ENCODE measurements around the gene PI16.
"Not testable (repeated sequence)": the region's sequence is repeated elsewhere in the genome, so short reads cannot be mapped to it uniquely, and the experiment has no call there.

Gene PI16

DNA sequence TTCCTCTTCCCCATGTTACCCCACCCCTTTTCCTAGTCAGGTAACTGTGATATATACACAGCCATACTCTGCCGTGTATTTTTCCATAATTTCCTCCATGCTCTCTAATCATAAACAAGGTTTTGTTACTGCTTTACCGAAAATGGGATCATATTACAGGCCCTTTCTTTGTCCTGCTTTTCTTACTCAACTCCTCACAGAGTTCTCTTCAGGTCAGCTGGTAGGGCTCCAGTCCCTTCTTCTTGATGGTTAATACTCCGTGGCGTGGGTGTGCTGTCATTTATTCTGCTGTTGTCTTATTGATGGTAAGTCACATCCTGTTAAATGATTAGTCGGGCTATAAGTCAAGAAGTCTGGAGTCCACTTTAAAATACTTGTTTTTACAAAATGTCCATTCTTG is 24.9 kb upstream of the PI16 start:
- DNase-seq: no peak

- no peak for DNase-seq
These were observed 24.1 kb upstream of the PI16 start for GRCh38 chr6:36930483-36930882.

DNA sequence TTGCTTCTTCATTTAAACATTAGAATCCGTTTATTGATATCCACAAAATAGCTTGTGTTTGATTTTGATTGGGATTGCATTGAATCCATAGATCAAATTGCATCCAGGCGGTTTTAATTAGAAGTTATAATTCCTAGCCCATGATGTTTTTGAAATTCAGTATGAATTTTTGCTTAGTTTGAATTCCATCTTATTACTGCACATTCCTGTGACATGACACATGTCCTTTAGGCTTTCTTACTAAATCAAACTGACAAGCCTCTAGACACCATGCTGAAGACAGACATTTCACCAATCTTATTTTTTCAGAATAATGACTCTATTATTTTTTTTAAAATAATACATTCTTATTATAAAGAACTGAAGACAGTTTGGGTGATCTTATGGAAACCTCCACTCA is 21.4 kb upstream of the PI16 start:
- DNase-seq: no peak

DNA sequence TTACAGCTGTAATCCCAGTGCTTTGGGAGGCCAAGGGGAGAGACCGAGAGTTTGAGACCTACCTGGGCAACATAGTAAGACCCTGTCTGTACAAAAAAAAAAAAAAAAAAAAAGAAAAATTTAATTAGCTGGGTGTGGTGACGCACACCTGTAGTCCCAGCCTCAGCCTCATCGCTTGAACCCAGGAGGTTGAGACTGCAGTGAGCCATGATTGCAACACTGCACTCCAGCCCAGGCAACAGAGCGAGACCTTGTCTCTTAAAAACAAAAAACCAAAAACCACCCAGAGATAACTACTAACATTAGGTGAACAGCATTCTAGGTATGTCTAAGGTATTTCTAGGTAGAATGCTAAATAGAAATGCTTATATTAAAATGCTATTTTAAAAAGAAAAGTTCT is 21.0 kb upstream of the PI16 start:
- no peak for DNase-seq

DNA sequence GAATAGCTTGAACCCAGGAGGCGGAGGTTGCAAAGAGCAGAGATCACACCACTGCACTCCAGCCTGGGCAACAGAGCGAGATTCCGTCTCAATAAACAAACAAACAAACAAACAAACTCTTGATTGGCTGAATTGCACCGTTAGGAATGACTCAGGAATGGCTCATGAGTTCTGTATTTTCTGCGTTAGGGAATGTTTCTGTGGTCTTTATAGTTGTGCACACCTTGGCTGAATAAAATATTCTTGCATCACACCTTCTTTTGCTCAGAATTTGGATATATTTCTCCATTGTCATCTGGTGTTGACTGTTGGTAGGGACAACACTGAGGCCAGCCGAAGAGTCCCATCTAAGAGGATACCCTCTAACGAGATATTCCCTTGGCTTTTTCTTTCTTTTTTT is 19.6 kb upstream of the PI16 start:
- no peak for DNase-seq

- no peak for DNase-seq
These were observed 17.7 kb upstream of the PI16 start for GRCh38 chr6:36936824-36937223.

- DNase-seq: no peak
These were observed 16.6 kb upstream of the PI16 start for GRCh38 chr6:36937896-36938295.

DNA sequence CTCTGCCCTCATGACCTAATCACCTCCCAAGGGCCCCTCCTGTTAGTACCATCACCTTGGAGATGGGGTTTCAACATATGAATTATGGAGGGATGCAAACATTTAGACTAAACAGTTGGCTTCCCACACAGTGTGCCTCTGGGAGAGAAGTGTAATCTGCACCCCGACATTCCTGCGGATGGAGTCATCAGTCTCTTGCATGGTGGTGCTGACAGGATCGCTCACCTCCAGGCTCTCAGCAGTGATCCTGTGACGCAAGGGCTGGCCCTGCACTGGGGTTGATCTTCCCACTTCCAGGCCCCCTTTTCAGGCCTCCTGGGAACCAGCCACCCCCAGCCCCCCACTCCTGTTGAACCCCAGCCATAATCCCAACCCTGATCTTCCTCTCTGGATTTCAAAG is 16.0 kb upstream of the PI16 start:
- DNase-seq: no peak

- DNase-seq: not testable (repeated sequence)
These were observed 15.5 kb upstream of the PI16 start for GRCh38 chr6:36939005-36939404.

GRCh38 chr6:36940027-36940426 is 14.5 kb upstream of the PI16 start:
- DNase-seq: no peak

- not testable (repeated sequence) for DNase-seq
These were observed 13.0 kb upstream of the PI16 start for GRCh38 chr6:36941561-36941960.

- DNase-seq: not testable (repeated sequence)
These were observed 12.2 kb upstream of the PI16 start for GRCh38 chr6:36942329-36942728.

DNA sequence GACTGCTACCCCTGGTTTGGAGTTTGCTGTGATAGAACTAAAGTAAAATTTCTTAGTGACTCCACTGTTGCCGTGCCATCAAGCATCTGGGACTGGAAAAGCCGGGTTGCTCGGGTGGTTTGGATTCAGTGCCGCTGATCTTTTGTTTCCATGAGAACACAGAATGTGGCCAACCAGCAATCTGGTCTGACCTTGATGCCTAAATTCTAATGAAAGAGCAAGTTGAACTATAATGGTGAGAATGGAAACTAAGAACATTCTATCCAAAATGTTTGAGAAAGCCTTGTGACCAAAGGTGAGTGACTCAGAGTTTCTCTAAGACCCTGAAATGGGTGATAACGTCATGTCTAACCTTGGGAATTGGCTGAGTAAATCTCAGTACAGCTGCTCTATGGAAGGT is 9.9 kb upstream of the PI16 start:
- no peak for DNase-seq

DNA sequence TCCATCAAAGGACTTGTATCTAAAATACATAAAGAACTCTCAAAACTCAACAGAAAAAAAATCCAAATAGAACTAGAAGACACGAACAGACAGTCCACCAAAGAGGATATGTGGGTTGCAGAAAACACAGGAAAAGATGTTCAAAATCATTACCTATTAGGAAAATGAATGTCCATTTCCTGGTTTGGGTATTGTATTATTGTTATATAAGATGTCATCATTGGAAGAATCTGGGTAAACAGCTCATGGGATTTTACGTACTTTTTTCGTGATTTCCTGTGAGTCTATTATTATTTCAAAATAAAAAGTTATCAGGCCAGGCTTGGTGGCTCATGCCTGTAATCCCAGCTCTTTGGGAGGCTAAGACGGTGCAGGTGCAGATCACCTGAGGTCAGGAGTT is 9.2 kb upstream of the PI16 start:
- DNase-seq: no peak

DNA sequence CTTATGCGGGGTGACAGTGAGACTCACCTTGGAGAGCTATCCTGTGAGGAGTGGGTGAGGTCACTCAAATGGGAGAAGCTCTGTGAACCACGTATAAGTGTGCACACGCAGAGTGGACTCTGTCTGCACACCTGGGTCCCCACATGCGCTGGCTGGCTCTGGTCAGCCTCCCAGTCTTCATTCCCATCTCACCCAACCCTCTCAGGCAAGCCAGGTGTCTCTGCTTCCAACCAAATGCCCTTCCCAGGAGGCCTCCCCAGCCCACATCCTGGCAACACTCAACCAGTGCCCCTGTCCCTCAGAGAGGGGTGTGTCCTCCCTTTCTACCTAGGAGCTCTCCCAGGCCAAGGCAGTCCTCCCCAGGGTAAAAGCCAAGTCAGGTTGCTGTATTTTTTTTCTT is 8.0 kb upstream of the PI16 start:
- no peak for DNase-seq

GRCh38 chr6:36947570-36948351 is 6.8 kb upstream of the PI16 start:
- no peak for DNase-seq

- not testable (repeated sequence) for DNase-seq
These were observed 5.5 kb upstream of the PI16 start for GRCh38 chr6:36949076-36949475.

DNA sequence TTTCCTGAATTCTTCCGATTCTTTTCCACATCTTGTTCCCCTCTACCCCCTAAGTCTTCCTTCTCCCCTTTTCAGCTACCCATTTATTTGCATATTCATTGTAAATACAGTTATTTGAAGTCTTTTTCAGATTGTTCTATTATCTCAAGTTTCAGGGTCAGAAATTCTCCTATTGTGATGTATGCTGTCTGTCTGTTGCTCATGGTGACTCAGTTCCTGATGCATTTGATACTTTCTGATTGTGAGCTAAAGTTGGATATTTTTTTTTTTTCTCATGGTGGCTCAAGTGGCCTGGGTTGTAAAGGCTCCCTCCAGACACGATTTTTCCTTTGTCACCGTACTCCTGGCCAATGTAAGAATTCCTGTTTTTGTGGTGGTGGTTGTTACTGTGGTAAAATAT is 4.9 kb upstream of the PI16 start:
- DNase-seq: no peak

DNA sequence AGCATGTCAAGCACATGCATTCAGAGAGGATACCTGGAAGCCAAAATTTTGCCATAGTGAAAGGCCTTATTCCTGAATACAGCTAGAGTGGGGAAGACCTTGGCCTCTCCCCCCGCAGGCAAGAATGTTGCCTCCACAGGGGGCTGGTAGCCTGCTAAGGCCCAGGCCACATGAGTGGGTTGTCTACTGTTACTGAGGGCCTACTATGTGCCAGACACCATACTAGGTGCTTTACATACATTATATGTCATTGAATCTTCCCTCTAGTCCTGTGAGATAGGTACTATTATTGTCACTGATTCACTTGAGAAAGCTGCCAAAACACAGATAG is 642 bp upstream of the PI16 start:
- DNase-seq: no peak

- no peak for DNase-seq
These were observed 598 bp downstream of the PI16 start for GRCh38 chr6:36955136-36955535.

- DNase-seq: no peak
These were observed 1.3 kb downstream of the PI16 start for GRCh38 chr6:36955671-36956445.

- no peak for DNase-seq
These were observed 1.9 kb downstream of the PI16 start for GRCh38 chr6:36956446-36956820.

DNA sequence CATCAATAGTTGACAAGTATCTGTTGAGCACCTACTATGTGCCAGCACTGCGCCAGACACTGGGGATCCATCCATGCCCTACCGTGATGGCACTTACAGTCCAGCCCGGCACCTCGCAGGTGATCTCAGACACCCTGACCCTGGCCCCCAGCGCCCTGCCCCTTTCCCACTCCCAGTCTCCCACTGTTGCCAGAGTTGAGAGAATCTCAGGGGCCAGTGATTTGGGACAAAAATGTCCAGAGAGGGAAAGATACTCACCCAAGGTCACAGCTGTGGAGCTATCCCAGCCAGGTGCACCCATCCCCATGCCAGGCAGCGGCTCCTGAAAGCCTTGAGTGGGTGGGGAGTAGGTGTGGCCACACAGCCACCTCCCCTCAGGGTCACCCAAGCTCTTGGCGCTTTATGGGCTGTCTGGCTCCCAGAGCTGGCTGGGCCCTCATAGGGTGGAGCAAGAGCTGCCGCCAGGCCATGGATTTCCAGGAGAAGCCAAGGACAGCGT is 3.3 kb downstream of the PI16 start:
- no peak for DNase-seq

- no peak for DNase-seq
These were observed 4.4 kb downstream of the PI16 start for GRCh38 chr6:36958775-36959554.
